B cell (primary cell): ENCODE results near the gene ASTN2. TPM values are rescaled to one million over a fixed set of nuclear protein-coding genes. Genes with fewer than 3 reads are reported as not detected.

Experiments used
- ATAC-seq: fragments of 200-7000 bp; cut with Tn5 transposase; one replicate; pipeline ENCODE4 v1.10.0; 2021; ENCODE audit warnings: low read depth, mild to moderate bottlenecking, moderate number of reproducible peaks, moderate library complexity
- CTCF ChIA-PET: fragments of 350-600 bp; sonication (Branson Sonifier 250); formaldehyde crosslinking; loops from one replicate; lab custom pipeline; 2021; ENCODE audit warnings: antibody characterized with exemption, inconsistent platforms; lab: Charles Lee
- POLR2A ChIA-PET: fragments of 350-600 bp; sonication (Branson Sonifier 250); formaldehyde crosslinking; loops from one replicate; lab custom pipeline; 2021; ENCODE audit warnings: antibody characterized with exemption; lab: Charles Lee
- DNase-seq: peaks from one replicate; pipeline ENCODE4 v3.0.0; 2013
- H2AFZ ChIP-seq: 2 replicates; pipeline ENCODE4 v1.6.1; 2012; ENCODE audit warnings: mild to moderate bottlenecking, low read depth, low read length; ENCODE audit not compliant: insufficient read depth, poor library complexity, severe bottlenecking
- H3K27ac ChIP-seq, 2 donors: 1 replicate in 1 of 2; 2 replicates in 1 of 2; pipeline ENCODE4 v1.5.1; 2012 to 2013; ENCODE audit warnings: low read length in 2 of 2, mild to moderate bottlenecking in 2 of 2, moderate library complexity in 1 of 2
- H3K27me3 ChIP-seq, 4 experiments: fragments of 200-600 bp in 1 of 4; sonication (generic) in 1 of 4; replicated peaks in 1 of 4; 1 replicate in 2 of 4; 2 replicates in 2 of 4; pipeline versions ENCODE4 v1.6.1 to v1.7.0; 2013 to 2016; ENCODE audit warnings: low read length in 3 of 4, mild to moderate bottlenecking in 2 of 4, mixed read lengths in 1 of 4, moderate library complexity in 1 of 4; ENCODE audit not compliant: insufficient read depth in 4 of 4, control insufficient read depth in 3 of 4; ENCODE audit errors: control extremely low read depth in 1 of 4
- H3K36me3 ChIP-seq, 2 experiments: replicated peaks in 1 of 2; 1 replicate in 1 of 2; 2 replicates in 1 of 2; pipeline versions ENCODE4 v1.6.1 to v1.7.1; 2013; ENCODE audit warnings: low read length in 1 of 2; ENCODE audit not compliant: insufficient read depth in 2 of 2, control insufficient read depth in 1 of 2; ENCODE audit errors: control extremely low read depth in 1 of 2, extremely low read depth in 1 of 2
- H3K4me1 ChIP-seq, 2 donors: fragments of 200-600 bp in 1 of 2; sonication (generic) in 1 of 2; 1 replicate in 1 of 2; 2 replicates in 1 of 2; pipeline versions ENCODE4 v1.5.1 to v1.6.1; 2013 to 2017; ENCODE audit warnings: low read length in 2 of 2; ENCODE audit not compliant: control insufficient read depth in 2 of 2, insufficient read depth in 2 of 2
- H3K4me2 ChIP-seq: replicated peaks from 2 replicates; pipeline ENCODE3; 2012; ENCODE audit warnings: mild to moderate bottlenecking, low read depth, low read length; ENCODE audit not compliant: poor library complexity, severe bottlenecking
- H3K4me3 ChIP-seq, 5 experiments: fragments of 200-600 bp in 1 of 5; sonication (generic) in 1 of 5; 1 replicate in 3 of 5; 2 replicates in 2 of 5; pipeline versions ENCODE4 v1.5.1 to v1.7.0; 2011 to 2016; ENCODE audit warnings: low read length in 4 of 5, mild to moderate bottlenecking in 4 of 5, low read depth in 2 of 5, control low read depth in 1 of 5, moderate library complexity in 1 of 5; ENCODE audit not compliant: insufficient read depth in 1 of 5; ENCODE audit errors: control extremely low read depth in 1 of 5, extremely low read depth in 1 of 5
- H3K79me2 ChIP-seq: fragments of 200-600 bp; sonication (generic); one replicate; pipeline ENCODE4 v1.6.0; 2016; ENCODE audit warnings: low read length; ENCODE audit not compliant: control insufficient read depth, insufficient read depth
- H3K9ac ChIP-seq: fragments of 200-600 bp; sonication (generic); 2 replicates; pipeline ENCODE4 v1.6.1; 2017; ENCODE audit warnings: mild to moderate bottlenecking, low read length, moderate library complexity
- H3K9me3 ChIP-seq, 3 donors: one replicate each; pipeline versions ENCODE4 v1.6.1 to v1.7.1; 2013; ENCODE audit warnings: low read length in 2 of 3; ENCODE audit not compliant: control insufficient read depth in 2 of 3, insufficient read depth in 1 of 3; ENCODE audit errors: control extremely low read depth in 1 of 3
- H4K20me1 ChIP-seq: 2 replicates; pipeline ENCODE4 v1.6.0; 2012; ENCODE audit warnings: mild to moderate bottlenecking, low read length; ENCODE audit not compliant: insufficient read depth, control insufficient read depth, poor library complexity, severe bottlenecking
- H3K27ac Mint-ChIP-seq: one replicate; pipeline ENCODE4 v1.8.0; 2021; ENCODE audit warnings: mixed read lengths
- H3K27me3 Mint-ChIP-seq: one replicate; pipeline ENCODE4 v1.8.0; 2021; ENCODE audit warnings: mixed read lengths
- H3K4me1 Mint-ChIP-seq: one replicate; pipeline ENCODE4 v1.8.0; 2021; ENCODE audit warnings: mixed read lengths
- H3K4me3 Mint-ChIP-seq: one replicate; pipeline ENCODE4 v1.8.0; 2021; ENCODE audit warnings: mixed read lengths
- H3K9me3 Mint-ChIP-seq: one replicate; pipeline ENCODE4 v1.8.0; 2022; ENCODE audit warnings: mixed read lengths; ENCODE audit not compliant: insufficient read depth
- EZH2 ChIP-seq: IDR thresholded peaks from 2 replicates; pipeline ENCODE4 v1.6.1; 2012; ENCODE audit warnings: borderline replicate concordance, low read depth, mild to moderate bottlenecking, moderate library complexity, low read length; ENCODE audit not compliant: insufficient read depth, poor library complexity, severe bottlenecking
- WGBS: methylation state at CpG from one replicate; pipeline ENCODE4 v1.1.5; 2013; ENCODE audit warnings: missing lambda C conversion rate; ENCODE audit not compliant: insufficient coverage; 5-methylcytosine and 5-hydroxymethylcytosine counted together
- intact Hi-C: fragments of 100-400 bp; cut with micrococcal nuclease; formaldehyde crosslinking; loops from one replicate; pipeline ENCODE4 v1.10.0; 2022
- polyA plus RNA-seq: library from polyadenylated mRNA; depleted of rRNA; stranded (reverse); fragments of >200 nt; gene quantifications from 2 replicates; pipeline ENCODE4 v1.2.3, GENCODE V29; 2012
- total RNA-seq, 2 donors: library from RNA; stranded (reverse); fragments of 120-200 nt in 1 of 2; gene quantifications; 1 replicate in 1 of 2; 2 replicates in 1 of 2; pipeline versions ENCODE4 v1.2.3 to v1.2.4, GENCODE V29; 2013 to 2022
- TF ChIP-seq, protein P1 (sequence below): fragments of 200-600 bp; IDR thresholded peaks from one replicate; pipeline ENCODE4 v1.8.0; 2022; ENCODE audit warnings: antibody characterized with exemption, mild to moderate bottlenecking

Gene ASTN2
- total and polyA plus RNA-seq, 2 donors (not counting 1 experiment from before 2014, with no cell fraction given) = 1.2 to 3.6 TPM

GRCh38 chr9:116460026-116460425, 954.8 kb downstream of the ASTN2 start:
- Histone ChIP-seq H3K27me3 (no peaks in the 10 kb centered on the region), H3K4me2 (no peak overlapping the region), H3K9ac (no peak overlapping the region), H2AFZ (no peak overlapping the region), H3K4me1 (no peaks in the 10 kb centered on the region), H3K27ac (no peak overlapping the region), H3K9me3 (peaks cover 0 to 2% (median 0%) of the 10 kb centered on the region in 3 donors), H3K79me2 (no peaks in the 10 kb centered on the region), H3K4me3 (no peak overlapping the region), H4K20me1 (no peaks in the 10 kb centered on the region), H3K36me3 (no peaks in the 10 kb centered on the region)
- POLR2A ChIA-PET = no interaction called here
- no peaks in the 10 kb centered on the region for H3K4me1 Mint-ChIP-seq
- TF ChIP-seq, protein P1, sequence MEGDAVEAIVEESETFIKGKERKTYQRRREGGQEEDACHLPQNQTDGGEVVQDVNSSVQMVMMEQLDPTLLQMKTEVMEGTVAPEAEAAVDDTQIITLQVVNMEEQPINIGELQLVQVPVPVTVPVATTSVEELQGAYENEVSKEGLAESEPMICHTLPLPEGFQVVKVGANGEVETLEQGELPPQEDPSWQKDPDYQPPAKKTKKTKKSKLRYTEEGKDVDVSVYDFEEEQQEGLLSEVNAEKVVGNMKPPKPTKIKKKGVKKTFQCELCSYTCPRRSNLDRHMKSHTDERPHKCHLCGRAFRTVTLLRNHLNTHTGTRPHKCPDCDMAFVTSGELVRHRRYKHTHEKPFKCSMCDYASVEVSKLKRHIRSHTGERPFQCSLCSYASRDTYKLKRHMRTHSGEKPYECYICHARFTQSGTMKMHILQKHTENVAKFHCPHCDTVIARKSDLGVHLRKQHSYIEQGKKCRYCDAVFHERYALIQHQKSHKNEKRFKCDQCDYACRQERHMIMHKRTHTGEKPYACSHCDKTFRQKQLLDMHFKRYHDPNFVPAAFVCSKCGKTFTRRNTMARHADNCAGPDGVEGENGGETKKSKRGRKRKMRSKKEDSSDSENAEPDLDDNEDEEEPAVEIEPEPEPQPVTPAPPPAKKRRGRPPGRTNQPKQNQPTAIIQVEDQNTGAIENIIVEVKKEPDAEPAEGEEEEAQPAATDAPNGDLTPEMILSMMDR = no peak
- TF ChIP-seq EZH2 = no peak
- ATAC-seq (no peak), DNase-seq (no peak)
- CTCF ChIA-PET = no interaction called here
- no peaks in the 10 kb centered on the region for H3K27me3 Mint-ChIP-seq
- no peak overlapping the region for H3K27ac Mint-ChIP-seq
- WGBS = no CpG with 5 or more reads among the region's 2 CpGs
- no peak overlapping the region for H3K4me3 Mint-ChIP-seq
- intact Hi-C loops = no loop called here
- peaks cover 15% of the 10 kb centered on the region for H3K9me3 Mint-ChIP-seq

- H3K4me1 Mint-ChIP-seq = no peaks in the 10 kb centered on the region
- Histone ChIP-seq H3K27ac (no peak overlapping the region), H3K79me2 (no peaks in the 10 kb centered on the region), H2AFZ (no peak overlapping the region), H3K4me2 (no peak overlapping the region), H3K9ac (no peak overlapping the region), H3K27me3 (no peaks in the 10 kb centered on the region), H3K9me3 (peaks cover 0 to 2% (median 0%) of the 10 kb centered on the region in 3 donors), H3K4me1 (no peaks in the 10 kb centered on the region), H4K20me1 (no peaks in the 10 kb centered on the region), H3K4me3 (no peak overlapping the region), H3K36me3 (no peaks in the 10 kb centered on the region)
- H3K9me3 Mint-ChIP-seq = peaks cover 15% of the 10 kb centered on the region
- H3K27me3 Mint-ChIP-seq = no peaks in the 10 kb centered on the region
- intact Hi-C loops = no loop called here
- ChIA-PET CTCF (no interaction called here), POLR2A (no interaction called here)
- ATAC-seq (no peak), DNase-seq (no peak)
- no CpG with 5 or more reads among the region's 3 CpGs for WGBS
- H3K27ac Mint-ChIP-seq = no peak overlapping the region
- no peak overlapping the region for H3K4me3 Mint-ChIP-seq
- TF ChIP-seq, protein P1 = no peak
These were observed 955.3 kb downstream of the ASTN2 start for GRCh38 chr9:116459576-116459975.
